Measurements from ENCODE around the gene CBY2.
"Not testable (repeated sequence)": the region's sequence is repeated elsewhere in the genome, so short reads cannot be mapped to it uniquely, and the experiment has no call there.

Gene CBY2, protein sequence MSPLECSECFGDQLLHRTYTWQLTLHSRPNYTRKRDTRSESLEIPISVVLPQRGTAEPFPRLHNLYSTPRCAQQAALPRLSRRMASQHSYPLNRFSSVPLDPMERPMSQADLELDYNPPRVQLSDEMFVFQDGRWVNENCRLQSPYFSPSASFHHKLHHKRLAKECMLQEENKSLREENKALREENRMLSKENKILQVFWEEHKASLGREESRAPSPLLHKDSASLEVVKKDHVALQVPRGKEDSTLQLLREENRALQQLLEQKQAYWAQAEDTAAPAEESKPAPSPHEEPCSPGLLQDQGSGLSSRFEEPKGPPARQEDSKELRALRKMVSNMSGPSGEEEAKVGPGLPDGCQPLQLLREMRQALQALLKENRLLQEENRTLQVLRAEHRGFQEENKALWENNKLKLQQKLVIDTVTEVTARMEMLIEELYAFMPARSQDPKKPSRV

DNA sequence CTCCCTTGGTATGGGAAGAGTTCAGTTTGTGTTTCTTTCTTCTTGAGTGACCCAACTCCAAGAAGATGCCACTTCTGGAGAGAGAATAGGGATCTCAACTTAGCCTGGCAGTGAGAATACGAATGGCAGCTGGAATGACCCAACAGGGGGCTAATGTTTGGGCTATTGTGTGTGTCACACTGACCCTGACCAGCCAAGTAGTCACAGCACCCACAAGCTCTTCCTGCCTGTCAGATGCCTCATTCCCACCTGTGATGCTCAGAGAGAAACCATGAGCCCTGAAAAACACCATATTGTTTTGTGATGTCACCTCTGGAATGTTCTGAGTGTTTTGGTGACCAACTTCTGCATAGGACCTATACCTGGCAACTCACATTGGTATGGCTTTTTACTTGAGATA, at the start of gene CBY2:
TSS of gene CBY2 (plus strand) at position 233 of the 400 bp plus-strand sequence. CDS start at position 304, 71 bp downstream.
- H3K9ac ChIP-seq (ENCODE audit: low read depth, low read length): no peak within 1 kb of the TSS
- H3K4me1 ChIP-seq (ENCODE audit: insufficient read depth, low read length): peaks cover 4% of the 10 kb centered on the region
- H3K9me3 ChIP-seq (ENCODE audit: control insufficient read depth, insufficient read depth, low read length): no peaks in the 10 kb centered on the region

DNA sequence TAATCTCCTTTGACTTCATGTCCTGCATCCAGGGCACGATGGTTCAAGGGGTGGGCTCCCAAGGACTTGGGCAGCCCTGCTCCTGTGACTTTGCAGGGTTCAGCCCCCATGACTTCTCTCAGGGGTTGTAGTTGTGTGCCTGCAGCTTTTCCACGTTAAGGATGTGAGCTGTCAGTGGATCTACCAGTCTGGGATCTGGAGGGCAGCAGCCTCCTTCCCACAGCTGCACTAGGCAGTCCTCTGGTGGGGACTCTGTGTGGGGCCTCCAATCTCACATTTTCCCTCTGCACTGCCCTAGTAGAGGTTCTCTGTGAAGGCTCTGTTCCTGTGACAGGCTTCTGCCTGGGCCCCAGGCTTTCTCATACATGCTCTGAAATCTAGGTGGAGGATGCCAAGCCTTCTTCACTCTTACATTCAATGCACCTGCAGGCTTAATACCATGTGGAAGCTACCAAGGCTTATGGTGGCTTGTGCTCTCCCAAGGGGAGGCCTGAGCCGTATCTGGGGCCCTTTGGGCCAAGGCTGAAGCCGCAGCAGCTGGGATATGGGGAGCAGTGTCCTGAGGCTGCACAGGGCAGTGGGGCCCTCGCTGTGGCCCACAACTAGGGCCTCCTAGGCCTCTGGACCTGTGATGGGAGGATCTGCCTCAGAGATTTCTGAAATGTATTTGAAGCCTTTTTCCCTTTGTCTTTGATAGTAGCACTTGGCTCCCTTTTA, 47.3 kb upstream of the CBY2 start:
- no peaks in the 10 kb centered on the region for H3K9me3 ChIP-seq (ENCODE audit: control insufficient read depth, insufficient read depth, low read length)
- H3K9ac ChIP-seq (ENCODE audit: low read depth, low read length): no peak overlapping the region
- no peaks in the 10 kb centered on the region for H3K36me3 ChIP-seq (ENCODE audit: insufficient read depth, low read length)
- H3K4me1 ChIP-seq (ENCODE audit: insufficient read depth, low read length): no peaks in the 10 kb centered on the region

More for the DNA sequence above, at the start of gene CBY2:
- H3K36me3 ChIP-seq (ENCODE audit: insufficient read depth, low read length): no peaks in the 10 kb centered on the region

DNA sequence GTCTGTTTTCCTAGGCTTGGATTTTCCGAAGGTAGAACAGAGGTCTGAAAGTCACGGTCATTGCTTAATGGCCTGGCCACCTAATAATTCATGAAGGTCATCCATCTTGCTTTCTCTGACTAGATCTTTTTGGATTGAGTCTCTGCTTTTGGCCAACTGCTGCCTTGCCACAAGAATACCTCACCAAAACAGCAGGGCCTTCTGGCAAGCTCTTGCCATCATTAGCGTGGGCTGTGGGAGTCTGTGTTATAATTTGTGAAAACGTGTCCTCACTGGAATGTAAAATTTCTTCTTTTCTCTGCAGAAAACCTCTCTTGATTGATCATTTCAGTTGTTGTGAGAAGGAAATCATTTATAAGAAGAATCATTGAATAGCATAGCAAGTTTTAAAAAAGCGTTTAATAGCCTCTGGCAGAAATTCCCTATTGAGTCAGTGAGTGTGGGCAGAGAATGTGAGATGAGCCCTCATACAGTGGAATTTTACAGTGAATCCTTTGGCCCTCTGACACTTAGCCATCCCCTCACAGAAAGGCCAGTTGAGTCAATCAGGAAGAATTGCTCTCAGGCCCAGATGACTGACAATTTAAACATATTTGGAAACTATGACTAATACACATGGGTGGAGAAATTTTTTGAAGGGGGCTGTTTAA, 43.4 kb upstream of the CBY2 start:
- Histone ChIP-seq H3K36me3 (ENCODE audit: insufficient read depth, low read length) (no peaks in the 10 kb centered on the region), H3K9me3 (ENCODE audit: control insufficient read depth, insufficient read depth, low read length) (no peaks in the 10 kb centered on the region), H3K4me1 (ENCODE audit: insufficient read depth, low read length) (no peaks in the 10 kb centered on the region), H3K9ac (ENCODE audit: low read depth, low read length) (no peak overlapping the region)

DNA sequence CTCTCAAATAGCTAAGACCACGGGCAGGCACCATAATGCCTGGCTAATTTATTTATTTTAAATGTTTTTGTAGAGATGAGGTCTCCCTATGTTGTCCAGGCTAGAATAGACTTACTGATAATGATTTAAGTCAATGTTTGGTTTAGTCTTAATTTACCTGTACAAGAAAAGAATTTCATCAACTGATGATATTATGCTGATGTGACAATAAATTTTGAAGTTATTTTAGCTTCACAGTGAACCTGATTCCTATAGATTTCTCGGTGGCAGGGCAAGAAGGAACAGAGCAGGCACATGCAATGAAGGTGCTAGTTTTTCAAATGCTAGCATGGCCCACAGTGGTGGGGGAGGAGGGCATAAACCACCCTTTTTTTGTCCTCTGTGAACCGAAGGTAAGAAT, 42.6 kb upstream of the CBY2 start:
- Histone ChIP-seq H3K9ac (ENCODE audit: low read depth, low read length) (no peak overlapping the region), H3K4me1 (ENCODE audit: insufficient read depth, low read length) (no peaks in the 10 kb centered on the region), H3K36me3 (ENCODE audit: insufficient read depth, low read length) (no peaks in the 10 kb centered on the region), H3K9me3 (ENCODE audit: control insufficient read depth, insufficient read depth, low read length) (no peaks in the 10 kb centered on the region)

DNA sequence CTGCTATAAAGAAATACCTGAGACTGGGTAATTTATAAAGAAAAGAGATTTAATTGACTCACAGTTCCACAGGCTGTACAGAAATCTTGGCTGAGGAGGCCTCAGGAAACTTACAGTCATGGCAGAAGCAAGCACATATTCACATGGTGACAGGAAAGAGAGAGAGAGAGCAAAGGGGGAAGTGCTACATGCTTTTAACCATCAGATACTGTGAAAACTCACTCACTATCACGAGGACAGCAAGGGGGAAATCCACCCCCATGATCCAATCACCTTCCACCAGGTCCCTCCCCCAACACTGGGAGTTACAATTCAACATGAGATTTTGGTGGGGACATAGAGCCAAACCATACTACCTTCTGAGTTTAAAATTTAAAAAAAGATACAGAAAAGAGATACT, 41.7 kb upstream of the CBY2 start:
- H3K4me1 ChIP-seq (ENCODE audit: insufficient read depth, low read length); H3K9me3 ChIP-seq (ENCODE audit: control insufficient read depth, insufficient read depth, low read length); H3K9ac ChIP-seq (ENCODE audit: low read depth, low read length); H3K36me3 ChIP-seq (ENCODE audit: insufficient read depth, low read length): not testable (repeated sequence)

DNA sequence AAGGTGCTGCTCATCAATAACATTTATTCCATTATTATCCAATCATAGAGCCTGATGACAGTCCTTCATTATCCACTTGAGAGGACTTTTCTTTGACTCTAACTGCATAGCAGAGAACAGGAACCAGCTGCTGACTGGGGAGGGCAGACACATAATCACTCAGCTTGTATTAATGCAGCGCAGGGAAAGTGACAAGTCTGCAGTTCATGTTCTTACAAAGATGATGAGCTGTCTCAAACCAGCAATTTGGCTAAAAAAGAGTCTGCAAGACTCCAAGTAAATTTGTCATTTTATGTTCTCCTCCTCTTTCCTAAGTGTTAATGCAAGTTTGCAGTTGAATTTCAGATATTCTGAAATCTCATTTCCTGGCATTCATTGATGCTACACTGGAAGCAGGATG, 40.0 kb upstream of the CBY2 start:
- Histone ChIP-seq H3K9ac (ENCODE audit: low read depth, low read length) (no peak overlapping the region), H3K36me3 (ENCODE audit: insufficient read depth, low read length) (no peaks in the 10 kb centered on the region), H3K9me3 (ENCODE audit: control insufficient read depth, insufficient read depth, low read length) (no peaks in the 10 kb centered on the region), H3K4me1 (ENCODE audit: insufficient read depth, low read length) (no peaks in the 10 kb centered on the region)

DNA sequence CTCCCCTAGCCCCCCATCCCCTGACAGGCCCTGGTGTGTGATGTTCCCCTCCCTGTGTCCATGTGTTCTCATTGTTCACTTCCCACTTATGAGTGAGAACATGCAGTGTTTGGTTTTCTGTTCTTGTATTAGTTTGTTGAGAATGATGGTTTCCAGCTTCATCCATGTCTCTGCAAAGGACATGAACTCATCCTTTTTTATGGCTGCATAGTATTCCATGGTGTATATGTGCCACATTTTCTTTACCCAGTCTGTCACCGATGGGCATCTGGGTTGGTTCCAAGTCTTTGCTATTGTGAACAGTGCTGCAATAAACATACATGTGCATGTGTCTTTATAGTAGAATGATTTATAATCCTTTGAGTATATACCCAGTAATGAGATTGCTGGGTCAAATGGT, 39.2 kb upstream of the CBY2 start:
- H3K4me1 ChIP-seq (ENCODE audit: insufficient read depth, low read length); H3K9me3 ChIP-seq (ENCODE audit: control insufficient read depth, insufficient read depth, low read length); H3K36me3 ChIP-seq (ENCODE audit: insufficient read depth, low read length); H3K9ac ChIP-seq (ENCODE audit: low read depth, low read length): not testable (repeated sequence)

DNA sequence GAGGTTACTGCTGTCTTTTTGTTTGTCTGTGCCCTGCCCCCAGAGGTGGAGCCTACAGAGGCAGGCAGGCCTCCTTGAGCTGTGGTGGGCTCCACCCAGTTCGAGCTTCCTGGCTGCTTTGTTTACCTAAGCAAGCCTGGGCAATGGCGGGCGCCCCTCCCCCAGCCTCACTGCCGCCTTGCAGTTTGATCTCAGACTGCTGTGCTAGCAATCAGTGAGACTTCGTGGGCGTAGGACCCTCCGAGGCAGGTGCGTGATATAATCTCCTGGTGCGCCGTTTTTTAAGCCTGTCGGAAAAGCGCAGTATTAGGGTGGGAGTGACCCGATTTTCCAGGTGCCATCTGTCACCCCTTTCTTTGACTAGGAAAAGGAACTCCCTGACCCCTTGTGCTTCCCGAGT, 32.5 kb upstream of the CBY2 start:
- H3K9ac ChIP-seq (ENCODE audit: low read depth, low read length); H3K9me3 ChIP-seq (ENCODE audit: control insufficient read depth, insufficient read depth, low read length); H3K36me3 ChIP-seq (ENCODE audit: insufficient read depth, low read length); H3K4me1 ChIP-seq (ENCODE audit: insufficient read depth, low read length): not testable (repeated sequence)

DNA sequence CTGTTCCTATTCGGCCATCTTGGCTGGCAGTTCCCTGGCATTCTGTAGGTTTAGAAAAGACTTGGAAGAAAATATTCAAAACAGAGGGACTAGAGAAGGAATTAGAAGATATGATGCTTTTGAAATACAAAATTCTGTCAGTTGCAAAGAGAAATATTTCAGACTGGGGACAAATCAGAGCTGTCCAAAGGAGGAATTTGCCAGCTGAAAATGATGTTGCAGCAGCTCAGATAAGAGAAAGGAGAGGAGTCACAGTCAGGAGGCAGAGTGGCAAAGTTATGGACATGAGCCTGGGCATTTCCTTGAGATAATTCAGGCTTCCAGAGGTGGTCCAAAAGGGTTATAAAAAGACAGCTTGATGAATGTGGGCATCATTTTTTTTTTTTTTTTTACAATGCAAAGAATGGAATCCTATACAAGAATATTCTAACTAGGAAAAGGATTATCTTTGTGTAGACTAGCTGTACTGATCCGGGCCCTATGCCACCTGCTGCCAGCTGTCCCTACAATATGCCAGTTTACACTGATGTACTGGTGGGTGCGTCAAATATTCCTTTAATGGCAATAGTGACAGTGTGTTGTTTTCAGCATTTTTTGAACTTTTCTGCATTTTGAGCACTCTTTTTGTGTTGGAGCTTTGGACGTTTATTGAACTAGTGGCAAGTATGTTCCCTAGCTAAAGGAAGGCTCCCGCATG, 31.8 kb upstream of the CBY2 start:
- Histone ChIP-seq H3K36me3 (ENCODE audit: insufficient read depth, low read length) (no peaks in the 10 kb centered on the region), H3K9me3 (ENCODE audit: control insufficient read depth, insufficient read depth, low read length) (no peaks in the 10 kb centered on the region; the same call in 1 of the 2 replicates), H3K9ac (ENCODE audit: low read depth, low read length) (peak overlapping the region; percentile 13; the same call in 1 of the 2 replicates), H3K4me1 (ENCODE audit: insufficient read depth, low read length) (peaks cover 13% of the 10 kb centered on the region; the same call in 1 of the 2 replicates)

DNA sequence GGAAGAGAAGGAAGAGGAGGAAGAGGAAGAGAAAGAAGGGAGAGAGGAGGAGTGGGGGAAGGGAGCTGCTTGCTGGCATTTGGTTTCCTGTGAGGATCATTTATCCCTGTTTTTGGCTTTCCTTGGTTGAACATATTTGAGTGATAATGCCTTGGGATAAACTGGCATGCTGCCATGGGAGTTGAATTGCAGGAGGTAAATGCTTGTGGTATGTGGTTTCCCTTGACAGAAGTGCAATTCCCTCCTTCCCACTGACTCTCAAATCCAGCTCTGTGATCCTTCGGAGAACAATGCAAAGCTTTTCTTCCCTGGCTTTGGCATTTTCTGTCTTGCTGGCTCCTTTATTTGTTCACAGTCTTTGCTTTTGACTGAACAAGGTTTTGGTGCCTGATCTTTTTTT, 27.2 kb upstream of the CBY2 start:
- peaks cover 28% of the 10 kb centered on the region for H3K4me1 ChIP-seq (ENCODE audit: insufficient read depth, low read length)
- H3K36me3 ChIP-seq (ENCODE audit: insufficient read depth, low read length): no peaks in the 10 kb centered on the region
- H3K9me3 ChIP-seq (ENCODE audit: control insufficient read depth, insufficient read depth, low read length): no peaks in the 10 kb centered on the region; the same call in 1 of the 2 replicates
- no peak overlapping the region for H3K9ac ChIP-seq (ENCODE audit: low read depth, low read length)

DNA sequence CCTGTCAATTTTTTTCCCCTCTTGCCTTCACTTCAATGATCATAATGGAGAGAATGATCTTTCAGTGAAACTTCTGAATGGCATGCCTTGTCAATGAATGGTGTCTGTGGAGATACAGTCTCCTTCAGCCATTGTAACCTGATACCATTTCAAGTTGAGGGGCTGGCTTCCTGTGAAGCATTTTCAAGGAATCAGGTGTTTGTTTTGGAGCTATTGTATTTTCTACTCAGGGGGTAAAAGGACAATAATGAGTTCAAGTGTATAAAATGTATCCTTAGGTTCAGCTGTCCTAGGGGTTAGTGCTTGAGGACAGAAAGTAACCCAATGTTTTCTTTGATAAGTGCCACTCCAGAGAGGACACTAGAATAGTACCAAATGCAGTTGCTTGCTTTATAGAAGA, 23.8 kb upstream of the CBY2 start:
- Histone ChIP-seq H3K9me3 (ENCODE audit: control insufficient read depth, insufficient read depth, low read length) (no peaks in the 10 kb centered on the region), H3K4me1 (ENCODE audit: insufficient read depth, low read length) (peaks cover 27% of the 10 kb centered on the region), H3K36me3 (ENCODE audit: insufficient read depth, low read length) (no peaks in the 10 kb centered on the region), H3K9ac (ENCODE audit: low read depth, low read length) (no peak overlapping the region)

DNA sequence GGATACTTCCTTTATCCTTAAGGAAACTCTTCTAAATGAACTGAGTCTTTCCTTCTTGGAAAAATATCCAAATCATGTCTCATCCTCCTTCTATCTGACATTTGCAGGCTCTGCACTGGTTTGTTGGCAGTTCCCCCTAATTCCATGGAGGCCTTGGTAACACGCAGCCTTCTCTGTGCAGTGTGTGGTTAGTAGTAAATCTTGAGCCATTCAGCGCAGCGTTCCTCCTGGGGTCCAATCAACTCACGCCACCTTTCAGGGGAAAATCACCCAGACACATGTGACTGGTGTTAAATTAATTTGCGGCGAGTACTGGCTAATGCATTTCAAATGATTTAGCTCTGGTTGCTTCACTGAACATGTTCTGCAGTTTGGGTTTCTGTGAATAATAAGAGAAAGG, 21.0 kb upstream of the CBY2 start:
- no peak overlapping the region for H3K9ac ChIP-seq (ENCODE audit: low read depth, low read length)
- no peaks in the 10 kb centered on the region for H3K9me3 ChIP-seq (ENCODE audit: control insufficient read depth, insufficient read depth, low read length)
- H3K36me3 ChIP-seq (ENCODE audit: insufficient read depth, low read length): no peaks in the 10 kb centered on the region
- H3K4me1 ChIP-seq (ENCODE audit: insufficient read depth, low read length): peaks cover 19% of the 10 kb centered on the region

DNA sequence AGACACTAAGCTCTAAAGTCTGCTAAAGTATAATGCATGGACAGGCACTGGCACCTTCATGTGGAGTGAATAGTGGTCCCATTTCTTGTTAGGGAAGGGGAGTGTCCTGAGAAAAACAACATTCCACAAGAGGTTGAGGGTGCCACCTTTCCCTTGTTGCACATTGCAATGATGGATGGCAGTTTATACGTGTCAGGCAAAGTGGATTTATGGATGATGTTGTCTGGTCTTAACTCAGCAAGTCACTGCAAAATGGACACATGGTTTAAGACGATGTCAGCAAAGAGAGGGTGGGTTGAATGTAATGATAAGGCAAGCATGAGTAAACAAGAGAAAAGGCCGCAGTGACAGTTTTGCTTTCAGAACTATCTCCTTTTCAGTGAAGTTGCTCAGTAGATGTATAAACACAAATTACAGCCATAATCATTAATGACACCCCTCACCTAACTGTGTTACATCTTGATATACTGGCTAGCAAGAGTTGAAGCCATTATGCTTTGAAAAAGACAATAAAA, 19.6 kb upstream of the CBY2 start:
- no peaks in the 10 kb centered on the region for H3K36me3 ChIP-seq (ENCODE audit: insufficient read depth, low read length)
- peaks cover 9% of the 10 kb centered on the region for H3K4me1 ChIP-seq (ENCODE audit: insufficient read depth, low read length)
- no peak overlapping the region for H3K9ac ChIP-seq (ENCODE audit: low read depth, low read length)
- H3K9me3 ChIP-seq (ENCODE audit: control insufficient read depth, insufficient read depth, low read length): no peaks in the 10 kb centered on the region

DNA sequence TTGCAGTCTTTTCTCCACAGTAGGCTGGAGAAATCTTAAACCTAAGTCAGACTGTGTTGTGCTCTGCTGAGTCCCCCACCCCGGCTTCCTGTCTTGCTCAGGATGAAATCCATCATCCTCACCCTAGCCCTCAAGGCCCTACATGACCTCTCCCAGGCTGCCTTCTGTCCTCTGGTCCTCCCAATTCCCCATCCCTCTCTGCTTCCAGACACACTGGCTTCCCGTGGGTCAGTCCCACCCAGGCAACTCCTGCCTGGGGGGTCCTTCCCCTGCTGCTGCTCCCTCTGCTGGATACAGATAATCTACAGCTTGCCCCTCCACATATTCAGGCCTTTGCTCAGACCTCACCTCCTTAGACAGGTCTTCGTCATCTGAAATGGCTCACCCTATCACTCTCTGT, 18.4 kb upstream of the CBY2 start:
- Histone ChIP-seq H3K36me3 (ENCODE audit: insufficient read depth, low read length) (no peaks in the 10 kb centered on the region), H3K9me3 (ENCODE audit: control insufficient read depth, insufficient read depth, low read length) (no peaks in the 10 kb centered on the region)

More for the DNA sequence above, 18.4 kb upstream of the CBY2 start:
- H3K9ac ChIP-seq (ENCODE audit: low read depth, low read length): no peak overlapping the region
- peaks cover 5% of the 10 kb centered on the region; the same call in 1 of the 2 replicates for H3K4me1 ChIP-seq (ENCODE audit: insufficient read depth, low read length)

Data from ES-I3 (cell line).